ENCODE results near the gene TSSC4.
A peak's percentile ranks its signal among the peaks of the same experiment; 100 is the strongest.

Gene TSSC4

GRCh38 chr11:2417856-2418692 is 17.5 kb downstream of the TSSC4 start:
- no peaks in the 10 kb centered on the region for H3K9me3 ChIP-seq (replicated peaks in 1 of 11)
- H3K4me1 ChIP-seq = peaks cover 8 to 49% (median 35%) of the 10 kb centered on the region in 10 experiments; a peak in 17 of 20 replicates

DNA sequence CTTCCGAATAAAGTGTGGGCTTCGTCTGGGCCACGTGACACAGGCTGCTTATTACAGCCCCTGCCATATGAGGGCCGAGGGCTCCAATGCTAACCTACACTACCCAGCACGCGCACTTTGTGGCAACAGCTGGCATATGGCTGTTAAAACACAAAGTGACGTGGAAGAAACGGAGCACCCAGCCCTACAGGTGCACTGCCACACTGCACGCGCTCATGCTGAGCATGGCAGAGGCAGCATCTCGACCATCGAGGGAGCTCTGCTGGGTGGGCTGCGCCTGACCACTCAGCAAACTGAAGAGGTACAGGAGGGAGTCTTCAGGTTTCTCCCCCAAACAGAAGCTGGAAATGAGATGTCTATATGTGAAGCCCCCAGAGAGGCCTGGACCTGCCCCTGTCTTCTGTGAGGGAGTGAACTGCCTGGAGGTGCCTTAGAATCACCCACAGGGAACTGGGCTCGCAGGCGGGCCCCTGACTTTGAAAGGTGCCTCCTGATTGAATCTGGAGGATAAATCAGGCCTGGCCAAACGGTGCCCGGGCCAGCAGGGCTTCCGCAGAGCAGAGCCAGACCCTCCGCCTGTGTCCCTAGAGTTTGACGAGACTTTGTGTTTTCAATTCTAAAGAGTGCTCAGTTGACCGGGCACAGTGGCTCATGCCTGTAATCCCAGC is 18.3 kb downstream of the TSSC4 start:
- Histone ChIP-seq H3K9ac (no peak overlapping the region; a peak in 1 of 22 replicates), H4K20me1 (peaks cover 0 to 9% (median 0%) of the 10 kb centered on the region in 11 experiments; a peak in 4 of 22 replicates), H3K27ac (no peak overlapping the region), H3K27me3 (peaks cover 0 to 9% (median 0%) of the 10 kb centered on the region in 11 experiments; a peak in 1 of 22 replicates), H3K4me2 (peak overlapping the region in 4 of 11 experiments; percentile 41 to 54 (median 42); a peak in 4 of 22 replicates), H3K4me3 (no peak overlapping the region), H3K9me3 (replicated peaks in 1 of 11) (no peaks in the 10 kb centered on the region), H3K4me1 (peaks cover 8 to 54% (median 39%) of the 10 kb centered on the region in 10 experiments; a peak in 16 of 20 replicates), H3K36me3 (no peaks in the 10 kb centered on the region)
- TF ChIP-seq Cebpa-rat (IDR thresholded peaks at IDR 0.05) = no peak

More at GRCh38 chr11:2417856-2418692, 17.5 kb downstream of the TSSC4 start:
- Histone ChIP-seq H3K27me3 (0 out of 22 replicates have a peak, but pooled peaks cover 0 to 5% (median 0%) of the 10 kb centered on the region in 11 experiments), H3K4me2 (peak overlapping the region in 7 of 11 experiments; percentile 25 to 54 (median 43); a peak in 12 of 22 replicates), H3K9ac (0 out of 22 replicates have a peak overlapping the region, but pooled peaks of 1 of the 11 experiments have one; percentile 1), H3K36me3 (no peaks in the 10 kb centered on the region), H3K4me3 (no peak overlapping the region), H3K27ac (no peak overlapping the region), H4K20me1 (peaks cover 0 to 9% (median 0%) of the 10 kb centered on the region in 11 experiments; a peak in 5 of 22 replicates)
- TF ChIP-seq Cebpa-rat (IDR thresholded peaks at IDR 0.05) = no peak

DNA sequence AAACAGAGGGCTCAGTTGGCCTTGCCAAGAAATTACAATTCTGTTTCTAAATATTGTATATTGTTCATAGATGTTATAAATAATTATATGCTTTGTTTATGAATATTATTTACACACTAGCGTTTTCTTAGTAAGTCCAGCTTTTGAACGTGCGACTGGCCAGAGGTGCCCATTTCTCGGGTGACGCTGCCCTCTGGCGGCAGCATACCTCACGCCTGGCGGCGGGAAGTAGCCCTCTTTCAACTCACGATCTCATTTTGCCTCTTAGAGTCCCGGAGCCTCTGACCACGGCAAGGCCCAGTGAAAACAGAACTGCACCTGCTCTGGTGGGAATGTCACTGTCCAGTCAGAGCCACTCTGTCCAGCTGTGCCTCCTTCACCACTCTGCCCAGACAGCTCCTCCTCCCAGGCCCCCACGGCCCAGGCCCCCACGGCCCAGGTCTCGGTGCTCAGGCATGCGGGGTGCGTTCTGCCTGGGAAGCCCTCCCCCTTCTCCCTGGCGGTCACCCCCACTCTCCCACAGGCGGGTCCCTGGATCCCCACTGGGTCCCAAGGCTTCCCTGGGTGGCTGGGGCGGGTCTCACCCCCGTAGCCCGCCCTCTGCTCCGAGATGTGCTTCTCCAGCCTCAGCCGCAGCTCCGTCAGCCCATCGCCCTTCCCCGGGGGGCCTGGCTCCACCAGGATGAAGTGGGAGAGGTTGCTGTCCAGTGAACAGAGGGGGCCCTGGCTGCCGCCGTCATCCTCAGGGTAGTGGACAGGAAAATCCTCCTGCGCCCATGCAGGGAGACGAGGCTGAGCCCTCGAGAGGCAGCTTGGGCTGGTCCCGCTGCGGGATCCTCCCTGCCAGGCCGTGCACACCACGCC is 19.3 kb downstream of the TSSC4 start:
- no peak for TF ChIP-seq Cebpa-rat (IDR thresholded peaks at IDR 0.05)
- H3K9ac ChIP-seq = peak overlapping the region in 1 of 11 experiments; percentile 9; a peak in 1 of 22 replicates
- H3K4me2 ChIP-seq = peak overlapping the region; percentile 12 to 81 (median 36); a peak in 17 of 22 replicates

GRCh38 chr11:2420502-2421225 is 20.1 kb downstream of the TSSC4 start:
- peak overlapping the region; percentile 12 to 81 (median 36); a peak in 18 of 22 replicates for H3K4me2 ChIP-seq
- no peak overlapping the region for H3K27ac ChIP-seq
- no peaks in the 10 kb centered on the region for H3K36me3 ChIP-seq
- peaks cover 0 to 9% (median 0%) of the 10 kb centered on the region in 11 experiments; a peak in 5 of 22 replicates for H4K20me1 ChIP-seq
- H3K9me3 ChIP-seq (replicated peaks in 1 of 11) = no peaks in the 10 kb centered on the region
- no peak for TF ChIP-seq Cebpa-rat (IDR thresholded peaks at IDR 0.05)
- no peak overlapping the region for H3K4me3 ChIP-seq
- peak overlapping the region in 1 of 11 experiments; percentile 9; a peak in 1 of 22 replicates for H3K9ac ChIP-seq
- peaks cover 8 to 58% (median 39%) of the 10 kb centered on the region in 10 experiments; a peak in 16 of 20 replicates for H3K4me1 ChIP-seq
- H3K27me3 ChIP-seq = peaks cover 0 to 9% (median 0%) of the 10 kb centered on the region in 11 experiments; a peak in 2 of 22 replicates

More for the DNA sequence above, 19.3 kb downstream of the TSSC4 start:
- no peaks in the 10 kb centered on the region for H3K36me3 ChIP-seq
- H3K9me3 ChIP-seq (replicated peaks in 1 of 11) = no peaks in the 10 kb centered on the region
- no peak overlapping the region; a peak in 1 of 22 replicates for H3K27ac ChIP-seq
- peaks cover 0 to 9% (median 0%) of the 10 kb centered on the region in 11 experiments; a peak in 2 of 22 replicates for H3K27me3 ChIP-seq
- H3K4me3 ChIP-seq = no peak overlapping the region
- H3K4me1 ChIP-seq = peaks cover 8 to 59% (median 39%) of the 10 kb centered on the region in 10 experiments; a peak in 16 of 20 replicates
- H4K20me1 ChIP-seq = peaks cover 0 to 9% (median 0%) of the 10 kb centered on the region in 11 experiments; a peak in 5 of 22 replicates

DNA sequence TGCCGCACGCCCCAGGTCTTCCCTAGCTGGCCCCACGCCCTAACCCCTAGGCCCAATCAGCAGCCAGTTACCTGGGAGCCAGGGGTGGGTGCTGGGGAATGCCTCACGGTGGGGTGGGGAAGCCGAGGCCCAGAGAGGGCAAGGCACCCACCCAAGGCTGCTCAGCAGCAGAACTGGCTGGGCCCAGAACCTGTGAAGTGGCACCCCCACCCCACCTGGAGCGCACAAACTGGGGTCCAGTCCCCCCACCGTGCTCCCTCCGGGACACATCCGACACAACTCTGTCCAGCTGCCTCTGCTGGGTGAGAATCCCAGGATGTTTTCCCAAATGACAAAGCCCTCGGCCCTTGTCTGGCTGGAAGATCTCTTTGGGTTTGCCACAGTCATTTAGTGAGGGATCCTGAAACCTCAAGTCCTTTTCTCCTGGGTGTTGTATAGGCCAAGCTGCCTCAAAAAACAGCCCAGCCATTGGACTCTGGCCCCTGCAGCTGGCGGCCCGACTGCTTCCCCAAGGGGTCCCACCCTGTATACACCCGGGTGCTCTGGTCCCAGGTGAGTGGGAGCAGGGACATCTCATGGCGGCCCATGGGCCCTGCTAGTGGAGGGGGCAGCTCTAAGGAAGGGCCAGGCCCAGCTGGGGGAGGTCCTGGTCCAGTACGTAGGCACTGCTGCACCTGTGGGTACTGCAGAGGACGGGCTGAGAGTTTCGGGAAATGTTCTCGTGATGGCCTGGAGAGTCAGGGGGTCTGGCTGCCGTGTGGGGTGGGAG is 20.9 kb downstream of the TSSC4 start:
- H3K27me3 ChIP-seq = peaks cover 0 to 9% (median 0%) of the 10 kb centered on the region in 11 experiments; a peak in 2 of 22 replicates
- no peaks in the 10 kb centered on the region for H3K9me3 ChIP-seq (replicated peaks in 1 of 11)
- H3K4me2 ChIP-seq = no peak overlapping the region
- H3K27ac ChIP-seq = no peak overlapping the region
- H4K20me1 ChIP-seq = peaks cover 0 to 9% (median 0%) of the 10 kb centered on the region in 11 experiments; a peak in 5 of 22 replicates
- H3K9ac ChIP-seq = no peak overlapping the region
- no peaks in the 10 kb centered on the region for H3K36me3 ChIP-seq
- TF ChIP-seq Cebpa-rat (IDR thresholded peaks at IDR 0.05) = no peak
- no peak overlapping the region for H3K4me3 ChIP-seq
- H3K4me1 ChIP-seq = peaks cover 8 to 50% (median 33%) of the 10 kb centered on the region in 10 experiments; a peak in 16 of 20 replicates

DNA sequence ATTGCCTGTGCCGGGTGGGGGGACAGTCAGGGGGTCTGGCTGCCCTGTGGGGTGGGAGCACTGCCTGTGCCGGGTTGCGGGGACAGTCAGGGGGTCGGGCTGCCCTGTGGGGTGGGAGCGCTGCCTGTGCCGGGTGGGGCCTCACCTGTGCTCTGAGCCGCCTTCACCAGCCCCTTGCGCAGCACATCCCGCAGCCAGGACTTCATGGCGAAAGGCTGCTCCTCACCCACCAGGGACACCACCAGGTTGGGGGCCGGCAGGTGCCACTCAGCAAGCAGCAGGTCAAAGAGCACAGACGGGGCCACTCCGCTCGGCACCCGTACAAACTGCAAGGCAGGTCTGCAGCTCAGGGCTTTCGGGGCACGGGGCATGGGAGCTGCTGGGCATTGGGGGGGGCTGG is 21.4 kb downstream of the TSSC4 start:
- no peak for TF ChIP-seq Cebpa-rat (IDR thresholded peaks at IDR 0.05)
- Histone ChIP-seq H3K27ac (no peak overlapping the region), H3K9me3 (replicated peaks in 1 of 11) (no peaks in the 10 kb centered on the region), H3K4me1 (peaks cover 8 to 45% (median 27%) of the 10 kb centered on the region in 10 experiments; a peak in 16 of 20 replicates), H3K27me3 (peaks cover 0 to 9% (median 0%) of the 10 kb centered on the region in 11 experiments; a peak in 2 of 22 replicates), H4K20me1 (peaks cover 0 to 9% (median 0%) of the 10 kb centered on the region in 11 experiments; a peak in 6 of 22 replicates), H3K36me3 (no peaks in the 10 kb centered on the region), H3K4me2 (no peak overlapping the region), H3K9ac (no peak overlapping the region), H3K4me3 (no peak overlapping the region)

Measured in BLaER1 treated with 17β-estradiol and CSF1 and Interleukin-3, amounts not matched to agents 10 nM and 100 nM (cell line).